ENCODE results near the gene MTUS2.
"Not testable (repeated sequence)": the region's sequence is repeated elsewhere in the genome, so short reads cannot be mapped to it uniquely, and the experiment has no call there.

Gene MTUS2

DNA sequence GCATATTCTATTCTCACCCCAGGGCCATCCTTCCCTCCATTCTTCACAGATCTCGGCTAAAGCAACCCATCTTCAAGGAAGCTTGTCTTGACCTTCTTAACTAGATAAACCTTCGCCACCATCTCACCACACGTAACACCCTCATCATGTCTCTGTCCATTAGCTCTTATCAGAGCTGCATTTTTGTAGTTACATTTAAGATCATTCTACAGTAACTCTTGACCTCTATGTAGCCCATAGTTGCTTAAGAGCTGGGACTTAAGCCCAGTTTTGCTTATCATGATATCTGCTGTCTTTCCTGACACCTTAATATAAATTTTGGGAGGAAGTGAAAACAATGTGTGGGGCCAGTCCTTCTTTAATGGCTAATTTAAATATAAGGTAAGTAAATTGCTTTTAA, 345.1 kb downstream of the MTUS2 start:
- no peak for DNase-seq (ENCODE audit: low read depth)

DNA sequence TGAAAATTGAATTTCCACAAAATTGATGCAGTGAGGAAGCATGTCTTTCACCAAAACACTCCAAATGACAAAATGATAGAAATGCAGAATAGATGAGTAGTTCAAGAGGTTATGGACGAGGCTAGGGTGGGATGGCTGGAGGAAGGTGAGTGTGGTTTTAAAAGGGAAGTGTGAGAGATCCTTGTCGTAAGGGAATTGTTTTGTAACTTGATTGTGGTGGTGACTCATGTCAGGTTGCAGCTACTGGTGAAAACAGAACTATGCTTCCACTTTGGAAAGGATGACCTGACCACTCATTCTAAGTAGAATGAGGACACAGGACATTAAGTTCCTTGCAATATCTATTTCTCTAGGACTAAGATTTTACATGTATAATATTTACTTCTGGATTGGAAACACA, 345.7 kb downstream of the MTUS2 start:
- no peak for DNase-seq (ENCODE audit: low read depth)

DNA sequence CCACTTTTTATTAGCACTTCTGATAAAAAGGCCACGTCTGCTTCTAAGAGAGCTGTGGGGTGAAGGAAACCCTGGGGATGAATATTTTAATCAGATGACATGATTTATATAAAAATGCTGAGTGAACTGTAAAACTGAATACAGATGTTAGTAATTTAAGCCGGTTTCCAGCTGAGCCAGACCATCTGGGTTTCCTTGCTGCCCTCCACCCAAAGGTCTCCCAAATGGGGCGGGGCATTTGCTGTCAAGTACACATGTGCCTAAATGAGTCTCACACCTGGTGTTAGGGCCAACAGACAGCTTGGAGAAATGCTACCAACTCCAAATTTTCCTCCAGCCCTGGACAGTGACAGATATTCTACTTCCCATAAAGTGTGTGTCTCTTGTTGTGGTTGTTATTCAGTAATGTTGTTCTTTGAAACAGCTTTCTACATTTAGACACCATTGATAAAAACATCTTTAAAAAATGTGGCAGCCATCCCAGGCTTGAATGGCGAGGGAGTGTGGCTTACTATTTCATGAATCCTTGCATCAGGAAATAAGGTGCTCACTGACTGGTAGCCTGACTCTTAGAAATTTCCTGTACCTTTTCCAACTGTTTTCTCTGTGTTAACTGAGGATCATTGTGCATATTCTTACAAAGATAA, 350.4 kb downstream of the MTUS2 start:
- DNase-seq (ENCODE audit: low read depth): no peak

DNA sequence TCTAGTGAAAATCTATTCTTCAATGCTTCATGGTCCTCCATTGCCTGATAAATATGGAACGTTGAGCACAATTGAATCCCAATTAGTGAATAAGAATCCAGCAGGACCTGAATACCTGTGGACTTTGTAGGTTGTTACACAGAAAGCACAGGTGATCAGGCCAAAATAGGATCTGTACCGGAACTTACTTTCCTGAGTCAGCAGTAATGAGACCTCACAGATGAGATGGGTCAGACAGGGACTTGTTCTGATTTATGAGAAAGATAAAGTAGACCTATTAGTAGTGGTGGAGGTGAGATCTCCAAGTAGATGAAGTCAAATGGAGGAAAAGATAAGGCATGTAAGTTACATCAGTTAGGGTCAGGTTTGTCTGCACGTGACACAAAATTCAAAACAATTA, 351.1 kb downstream of the MTUS2 start:
- DNase-seq (ENCODE audit: low read depth): no peak

DNA sequence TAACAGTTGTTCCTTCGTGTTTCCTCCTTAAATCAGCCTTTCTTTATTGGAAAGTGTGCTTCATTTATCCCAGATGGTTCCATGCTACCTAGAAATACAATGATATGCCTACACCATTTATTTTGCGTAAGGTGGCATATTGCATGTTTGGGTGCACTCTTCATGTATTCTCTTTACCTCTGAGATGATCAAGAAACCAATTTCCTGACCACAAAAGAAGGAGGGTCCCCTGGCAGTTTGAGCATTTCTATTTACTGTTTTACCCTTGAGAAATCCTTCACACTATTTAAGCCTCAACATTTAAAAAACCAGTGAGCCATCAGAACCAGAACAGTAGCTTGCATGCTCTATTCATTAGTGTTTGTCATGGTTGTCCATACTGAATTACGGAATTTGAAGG, 354.0 kb downstream of the MTUS2 start:
- DNase-seq (ENCODE audit: low read depth): no peak

DNA sequence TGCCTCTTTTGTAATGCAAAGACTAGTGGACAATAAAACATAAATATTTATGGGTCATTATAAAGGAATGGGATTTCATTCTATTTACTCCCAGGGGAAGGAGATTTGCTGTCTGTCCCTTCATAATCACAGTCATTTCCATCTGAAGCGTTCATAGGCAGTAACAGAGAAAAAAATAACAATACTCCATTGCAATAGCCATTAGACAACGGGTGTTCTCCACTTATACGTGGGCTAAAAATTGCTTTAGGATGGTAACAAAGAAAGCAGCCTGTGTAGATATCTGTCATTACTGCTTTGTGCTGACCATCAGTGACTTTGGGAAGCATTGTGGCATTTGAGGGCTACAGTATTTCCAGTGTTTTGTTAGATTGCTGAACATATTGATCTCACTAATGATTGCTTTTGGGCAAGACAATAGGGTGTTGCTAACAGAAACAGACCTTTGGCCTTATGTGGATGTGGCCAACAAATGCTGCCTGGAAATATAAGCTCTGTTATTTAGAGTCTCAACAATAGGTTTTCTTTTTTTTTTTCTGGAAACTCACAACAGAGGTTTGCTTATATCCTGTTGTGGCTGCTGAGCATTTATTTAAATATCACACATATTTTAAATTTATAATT, 355.2 kb downstream of the MTUS2 start:
- no peak for DNase-seq (ENCODE audit: low read depth)

DNA sequence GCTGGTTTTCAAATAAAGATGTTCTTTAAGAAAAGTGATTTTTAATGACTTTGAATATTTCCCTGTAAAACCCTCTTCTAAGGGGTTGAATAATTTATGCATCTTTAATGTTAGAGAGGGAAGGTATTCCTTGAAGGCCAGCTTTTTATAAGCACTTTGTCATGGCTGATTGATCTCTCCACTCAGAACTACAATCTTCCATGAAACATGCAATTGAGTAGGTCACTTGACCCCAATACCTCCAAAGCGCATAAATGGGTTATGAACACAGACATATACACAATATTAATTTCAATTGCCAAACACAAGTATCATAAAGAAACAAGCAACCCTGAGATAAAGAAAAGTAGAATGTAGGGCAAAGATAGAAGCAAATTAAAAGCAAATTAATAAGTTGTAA, 359.9 kb downstream of the MTUS2 start:
- DNase-seq (ENCODE audit: low read depth): no peak

DNA sequence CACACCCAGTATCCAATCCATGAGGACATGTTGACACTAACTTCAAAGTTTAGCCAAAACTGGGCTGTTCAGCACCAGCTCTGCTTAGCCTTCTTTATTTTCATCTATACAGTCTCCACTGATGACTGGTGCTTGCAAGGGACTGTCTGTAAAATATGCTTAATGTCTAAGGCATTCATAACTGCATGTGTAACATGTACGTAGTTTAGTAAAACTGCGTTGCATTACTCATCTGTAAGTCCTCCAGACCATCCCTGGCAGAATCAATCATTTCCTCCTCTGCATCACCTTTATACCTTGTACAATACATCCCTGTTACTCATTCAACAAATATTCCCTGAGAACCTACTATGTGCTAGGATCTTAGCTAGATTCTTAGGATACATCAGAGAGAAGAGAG, 362.1 kb downstream of the MTUS2 start:
- no peak for DNase-seq (ENCODE audit: low read depth)

DNA sequence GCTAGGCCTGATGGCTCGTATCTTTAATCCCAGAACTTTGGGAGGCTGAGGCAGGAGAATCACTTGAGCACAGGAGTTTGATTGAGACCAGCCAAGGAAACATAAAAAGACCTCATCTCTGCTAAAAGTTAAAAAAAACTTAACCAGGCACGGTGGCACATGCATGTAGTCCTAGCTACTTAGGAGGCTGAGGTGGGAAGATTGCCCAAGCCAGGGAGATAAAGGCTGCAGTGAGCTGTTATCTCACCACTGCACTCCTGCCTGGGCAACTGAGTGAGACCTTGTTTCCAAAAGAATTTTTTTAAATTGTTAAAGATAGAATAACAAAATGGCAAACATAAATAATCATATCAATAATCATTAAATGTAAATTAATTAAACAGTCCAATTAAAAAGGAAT, 365.8 kb downstream of the MTUS2 start:
- DNase-seq (ENCODE audit: low read depth): no peak

DNA sequence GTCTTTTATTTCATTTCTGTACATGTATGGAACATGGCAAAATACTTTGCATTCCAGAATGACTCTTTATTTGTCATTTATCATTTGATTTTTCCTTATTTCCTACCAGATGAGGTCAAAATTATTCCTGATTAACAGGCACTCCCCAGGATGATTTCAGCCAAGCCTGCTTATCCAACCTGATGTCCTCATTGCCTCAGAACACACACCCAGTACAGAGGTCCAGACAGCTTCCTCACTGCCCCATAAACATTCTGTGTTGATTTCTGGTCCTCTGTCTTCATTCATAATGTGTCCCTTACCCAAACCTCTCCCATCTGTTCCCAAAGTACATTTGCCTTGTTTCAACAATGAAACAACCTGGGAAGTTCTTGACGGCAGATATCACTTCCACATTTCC, 367.4 kb downstream of the MTUS2 start:
- no peak for DNase-seq (ENCODE audit: low read depth)

DNA sequence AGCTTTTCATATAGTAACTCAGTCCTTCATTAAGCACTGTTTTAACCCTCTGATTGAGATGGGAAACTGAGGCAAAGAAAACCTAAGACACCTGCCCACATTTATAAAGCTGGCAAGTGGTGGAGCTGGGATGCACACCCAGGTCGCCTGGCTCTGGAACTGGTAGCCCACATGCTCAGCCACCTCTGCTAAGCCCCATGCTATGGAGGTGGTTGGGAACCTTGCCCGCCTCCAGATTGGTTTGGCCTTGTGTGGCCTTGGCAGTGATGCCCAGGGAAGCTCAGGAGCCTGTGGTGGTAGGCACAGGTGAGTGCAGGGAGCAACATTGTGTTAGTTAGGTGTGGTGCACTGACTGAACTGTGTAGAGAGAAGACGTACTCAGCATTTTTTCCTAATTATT, 370.2 kb downstream of the MTUS2 start:
- DNase-seq (ENCODE audit: low read depth): no peak

DNA sequence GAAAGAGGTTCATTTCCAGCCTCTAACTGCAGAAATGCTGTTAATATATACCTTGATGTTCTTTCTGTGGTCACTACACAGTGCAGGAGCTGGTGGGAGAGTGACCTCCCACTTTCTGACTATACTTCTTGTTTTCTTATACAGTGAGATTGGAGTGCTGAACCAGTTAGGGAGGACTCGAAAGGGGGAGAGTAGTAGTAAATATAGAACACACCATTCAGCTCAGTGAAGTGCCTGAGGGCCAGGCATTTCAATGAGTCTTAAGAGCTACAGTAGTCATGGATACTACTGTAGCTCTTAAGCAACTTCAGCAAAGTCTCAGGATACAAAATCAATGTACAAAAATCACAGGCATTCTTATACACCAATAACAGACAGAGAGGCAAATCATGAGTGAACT, 372.9 kb downstream of the MTUS2 start:
- no peak for DNase-seq (ENCODE audit: low read depth)

DNA sequence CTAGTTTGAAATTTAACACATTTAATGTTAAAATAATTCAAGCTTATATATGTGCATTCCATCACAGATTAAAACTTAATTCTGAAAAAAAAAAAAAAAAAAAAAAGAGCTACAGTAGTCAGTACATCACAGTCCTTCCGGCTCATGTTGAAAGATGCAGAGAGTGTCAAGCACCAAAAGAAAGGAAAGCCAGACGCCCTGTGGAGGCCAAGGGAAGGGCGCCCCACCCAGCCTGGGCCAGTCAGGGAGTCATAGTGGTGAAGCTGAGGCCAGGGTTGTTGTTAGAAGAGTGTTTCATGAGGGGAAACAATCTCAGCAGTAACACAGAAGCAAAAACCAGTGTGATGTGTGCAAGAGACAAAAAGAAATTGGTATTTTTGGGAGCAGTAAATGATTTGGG, 375.3 kb downstream of the MTUS2 start:
- DNase-seq (ENCODE audit: low read depth): no peak

DNA sequence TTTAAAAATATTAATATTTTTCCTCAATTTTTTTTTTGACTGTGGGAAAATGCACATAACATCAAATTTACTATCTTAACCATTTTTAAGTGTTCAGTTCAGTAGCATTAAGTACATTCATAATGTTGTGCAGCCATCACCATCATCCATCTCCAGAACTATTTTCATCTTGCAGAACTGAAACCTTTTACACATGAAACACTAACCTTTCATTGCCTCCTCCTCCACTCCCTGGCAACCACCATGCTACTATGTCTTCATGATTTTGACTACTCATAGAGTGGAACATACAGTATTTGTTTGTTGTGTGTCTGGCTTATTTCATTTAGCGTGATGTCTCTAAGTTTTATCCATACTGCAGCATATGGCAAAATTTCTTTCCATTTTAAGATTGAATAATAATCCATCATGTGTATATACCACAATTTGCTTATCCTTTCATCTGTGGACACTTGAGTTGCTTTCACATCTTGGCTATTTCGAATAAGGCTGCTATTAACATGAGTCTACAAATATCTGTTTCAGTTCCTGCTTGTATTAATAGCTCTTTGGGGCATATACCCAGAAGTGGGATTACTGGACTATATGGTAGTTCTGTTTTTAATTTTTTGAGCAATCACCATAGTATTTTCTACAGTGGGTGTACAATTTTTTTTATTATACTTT, 376.4 kb downstream of the MTUS2 start:
- DNase-seq (ENCODE audit: low read depth): no peak

DNA sequence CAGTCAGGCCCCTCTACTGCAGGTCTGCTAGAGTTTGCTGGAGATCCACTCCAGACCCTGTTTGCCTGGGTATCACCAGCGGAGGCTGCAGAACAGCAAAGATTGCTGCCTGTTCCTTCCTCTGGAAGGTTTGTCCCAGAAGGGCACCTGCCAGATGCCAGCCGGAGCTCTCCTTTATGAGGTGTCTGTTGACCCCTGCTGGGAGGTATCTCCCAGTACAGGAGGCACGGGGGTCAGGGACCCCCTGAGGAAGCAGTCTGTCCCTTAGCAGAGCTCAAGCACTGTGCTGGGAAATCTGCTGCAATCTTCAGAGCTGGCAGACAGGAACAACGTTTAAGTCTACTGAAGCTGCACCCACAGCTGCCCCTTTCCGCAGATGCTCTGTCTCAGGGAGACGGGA, 382.6 kb downstream of the MTUS2 start:
- DNase-seq (ENCODE audit: low read depth): not testable (repeated sequence)

DNA sequence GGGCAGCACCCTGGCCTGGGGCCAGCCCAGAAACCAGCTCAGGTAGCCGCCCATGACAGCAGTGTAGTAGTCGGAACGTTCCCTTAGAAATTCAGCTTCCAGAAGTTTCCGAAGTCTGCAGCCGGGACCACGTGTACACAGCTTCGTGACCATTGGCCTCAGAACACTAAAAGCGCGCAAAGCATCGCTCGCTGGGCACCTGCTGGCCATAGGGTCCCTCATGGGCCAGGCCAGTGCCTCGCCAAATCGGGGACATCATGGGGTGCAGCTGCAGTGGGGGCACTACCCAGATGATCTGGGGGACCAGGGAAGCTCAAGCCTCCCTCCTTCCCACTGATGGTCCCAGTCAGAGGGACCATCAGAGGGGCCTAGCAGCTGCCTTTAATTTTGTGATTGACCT, 384.5 kb downstream of the MTUS2 start:
- DNase-seq (ENCODE audit: low read depth): no peak

DNA sequence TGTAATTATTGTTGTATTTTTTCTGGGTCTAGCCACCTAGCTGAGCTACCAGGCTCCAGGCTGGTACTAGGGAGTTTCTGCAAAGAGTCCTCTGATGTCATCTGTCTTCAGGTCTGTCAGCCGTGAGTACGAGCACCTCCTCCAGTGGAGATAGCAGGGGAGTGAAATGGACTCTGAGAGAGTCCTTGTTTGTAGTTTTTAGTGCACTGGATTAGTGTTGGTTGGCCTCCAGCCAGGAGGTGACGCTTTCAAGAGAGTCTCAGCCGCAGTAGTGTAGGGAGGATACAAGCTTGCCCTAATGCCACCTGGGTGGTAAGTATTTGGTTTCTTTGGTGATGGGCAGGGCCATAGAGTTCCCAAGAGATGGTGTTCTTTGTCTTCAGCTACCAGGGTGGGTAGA, 390.5 kb downstream of the MTUS2 start:
- no peak for DNase-seq (ENCODE audit: low read depth)

DNA sequence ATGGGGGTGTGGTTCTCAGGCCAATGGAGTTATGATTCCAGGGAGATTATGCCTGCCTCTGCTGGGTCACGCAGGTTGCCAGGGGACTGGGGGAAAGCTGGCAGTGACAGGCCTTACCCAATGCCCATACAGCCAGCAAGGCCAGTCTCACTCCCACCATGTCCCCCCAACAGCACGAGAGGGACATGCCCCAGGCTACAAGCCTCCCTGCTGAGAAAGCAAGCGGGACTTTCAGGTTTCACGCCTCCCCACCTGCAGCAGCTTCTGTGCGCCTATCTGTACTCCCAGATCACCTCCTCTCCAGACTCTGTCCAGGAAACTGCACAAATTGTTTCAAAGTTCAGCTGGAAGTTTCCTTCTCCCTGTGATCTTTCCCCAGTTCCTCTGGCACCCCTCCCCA, 391.0 kb downstream of the MTUS2 start:
- DNase-seq (ENCODE audit: low read depth): not testable (repeated sequence)

DNA sequence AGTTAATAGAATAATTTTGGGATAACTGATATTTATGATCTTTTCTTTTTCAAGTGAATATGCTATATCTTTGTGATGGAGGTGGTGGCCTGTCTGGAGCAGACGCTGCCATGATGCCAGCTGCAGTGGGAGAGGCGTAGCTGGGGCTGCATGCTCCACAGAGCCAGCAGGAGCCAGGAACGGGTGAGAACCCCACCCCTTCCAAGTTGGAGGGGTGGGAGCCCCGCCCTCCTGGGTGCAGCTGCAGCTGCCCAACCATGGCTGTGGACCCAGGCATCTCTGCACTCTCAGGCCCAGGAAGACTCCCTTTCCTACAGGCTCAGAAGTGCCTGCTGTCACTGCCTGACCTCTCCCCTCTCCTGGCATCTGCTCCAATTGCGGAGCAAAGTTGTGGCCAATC, 402.3 kb downstream of the MTUS2 start:
- DNase-seq (ENCODE audit: low read depth): no peak

DNA sequence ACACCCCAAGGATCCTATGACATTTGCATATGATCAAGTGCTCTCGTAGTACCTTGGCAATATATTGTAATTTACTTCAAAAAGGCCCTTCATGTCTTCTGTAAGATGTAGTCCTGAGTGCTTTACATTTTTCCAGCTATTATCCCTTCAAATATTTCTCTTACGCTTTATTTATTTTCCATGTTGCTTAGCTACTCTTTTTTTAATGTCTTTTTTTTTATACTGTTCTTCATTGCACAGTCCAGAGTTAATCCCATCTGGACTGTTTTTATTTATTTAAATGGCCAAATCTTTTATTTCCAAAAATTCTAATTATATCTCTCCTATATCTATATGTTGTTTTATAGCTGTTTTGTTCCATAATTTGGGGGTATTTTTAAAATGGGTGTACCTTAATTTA, 404.1 kb downstream of the MTUS2 start:
- no peak for DNase-seq (ENCODE audit: low read depth)

DNA sequence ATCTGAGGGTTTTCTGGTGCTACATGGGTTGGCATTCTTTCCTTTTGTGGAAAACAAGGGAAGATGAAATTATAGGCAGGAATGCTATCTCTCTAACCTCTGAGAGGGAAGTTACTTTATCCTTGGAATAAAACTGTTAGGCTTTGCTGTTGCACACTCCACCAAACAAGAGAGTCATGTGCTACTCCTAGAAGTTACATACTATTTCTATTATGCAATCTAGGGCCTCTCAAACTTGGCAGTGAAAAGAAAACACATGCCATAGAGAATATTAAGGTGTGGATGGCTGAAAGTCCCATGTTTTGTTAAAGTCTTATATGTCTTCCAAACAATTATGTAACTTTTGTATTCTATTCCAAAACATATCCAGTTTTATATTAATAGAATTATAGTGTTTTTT, 407.4 kb downstream of the MTUS2 start:
- DNase-seq (ENCODE audit: low read depth): no peak

DNA sequence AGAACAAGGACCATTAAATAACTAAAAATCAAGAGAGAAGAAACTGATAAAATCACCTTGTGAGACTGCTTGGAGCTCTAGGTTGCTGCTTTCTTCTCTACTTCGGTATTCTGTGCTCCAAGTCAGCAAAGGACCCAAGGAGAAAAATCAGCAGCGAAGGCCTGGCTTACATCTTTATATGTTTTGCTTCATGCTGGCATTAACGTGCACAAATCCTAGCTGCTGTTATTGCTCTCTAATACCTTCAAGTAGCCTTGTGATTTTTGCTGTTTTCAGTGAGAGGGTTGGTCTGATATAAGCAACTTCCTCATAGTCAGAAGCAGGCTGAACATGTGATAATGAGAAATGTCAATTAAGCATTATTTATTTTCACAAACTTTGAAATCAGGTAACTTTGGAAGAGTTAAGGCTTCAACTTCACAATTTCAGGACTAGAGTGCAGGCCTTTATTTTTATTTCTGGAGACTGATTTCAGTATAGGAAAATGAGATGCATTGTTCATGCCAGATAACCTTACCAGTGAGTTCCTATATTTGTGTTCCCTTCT, 410.2 kb downstream of the MTUS2 start:
- no peak for DNase-seq (ENCODE audit: low read depth)
